ENCODE measurements around the gene MGST3. TPM values are rescaled to one million over a fixed set of nuclear protein-coding genes. Genes with fewer than 3 reads are reported as not detected.

The MGST3 gene
- total and polyA plus RNA-seq, 4 donors: 199 to 277 (median 217) TPM

GRCh38 chr1:165619647-165620151 lies 11.3 kb upstream of the MGST3 start:
- no peaks in the 10 kb centered on the region for H3K4me1 ChIP-seq (ENCODE audit: control insufficient read depth in 1 of 2, insufficient read depth in 2 of 2, low read length in 2 of 2)
- no peaks in the 10 kb centered on the region for H3K36me3 ChIP-seq (ENCODE audit: control insufficient read depth in 1 of 2, insufficient read depth in 2 of 2, low read length in 1 of 2)
- H3K4me3 ChIP-seq (ENCODE audit: low read length in 2 of 2): no peak overlapping the region
- no peak for ATAC-seq (ENCODE audit: low FRiP score)
- no peaks in the 10 kb centered on the region for H3K27me3 ChIP-seq (ENCODE audit: control insufficient read depth in 1 of 2, insufficient read depth in 2 of 2, low read length in 1 of 2)
- H3K9me3 ChIP-seq (ENCODE audit: control insufficient read depth, low read length): no peaks in the 10 kb centered on the region
- intact Hi-C loops (cut with DNase I): no loop called here
- H3K27ac ChIP-seq (ENCODE audit: low read depth in 1 of 2, low read length in 2 of 2): no peak overlapping the region
- 53 to 66% methylated on average over 1 of the region's 1 CpG for WGBS, 2 donors
- no peak for DNase-seq

GRCh38 chr1:165623624-165624023 lies 7.4 kb upstream of the MGST3 start:
- no peak for ATAC-seq (ENCODE audit: low FRiP score)
- H3K27me3 ChIP-seq (ENCODE audit: control insufficient read depth in 1 of 2, insufficient read depth in 2 of 2, low read length in 1 of 2): no peaks in the 10 kb centered on the region
- H3K9me3 ChIP-seq (ENCODE audit: control insufficient read depth, low read length): no peaks in the 10 kb centered on the region
- DNase-seq: no peak
- H3K4me1 ChIP-seq (ENCODE audit: control insufficient read depth in 1 of 2, insufficient read depth in 2 of 2, low read length in 2 of 2): no peaks in the 10 kb centered on the region
- H3K36me3 ChIP-seq (ENCODE audit: control insufficient read depth in 1 of 2, insufficient read depth in 2 of 2, low read length in 1 of 2): peaks cover 0 to 3% of the 10 kb centered on the region in 2 donors
- H3K4me3 ChIP-seq (ENCODE audit: low read length in 2 of 2): no peak overlapping the region
- intact Hi-C loops (cut with DNase I): no loop called here
- H3K27ac ChIP-seq (ENCODE audit: low read depth in 1 of 2, low read length in 2 of 2): no peak overlapping the region

- H3K4me1 ChIP-seq (ENCODE audit: control insufficient read depth in 1 of 2, insufficient read depth in 2 of 2, low read length in 2 of 2): no peaks in the 10 kb centered on the region
- H3K27ac ChIP-seq (ENCODE audit: low read depth in 1 of 2, low read length in 2 of 2): no peak overlapping the region
- intact Hi-C loops (cut with DNase I): no loop called here
- no peak for DNase-seq
- H3K27me3 ChIP-seq (ENCODE audit: control insufficient read depth in 1 of 2, insufficient read depth in 2 of 2, low read length in 1 of 2): no peaks in the 10 kb centered on the region
- no peak for ATAC-seq (ENCODE audit: low FRiP score)
- H3K4me3 ChIP-seq (ENCODE audit: low read length in 2 of 2): no peak overlapping the region
- H3K36me3 ChIP-seq (ENCODE audit: control insufficient read depth in 1 of 2, insufficient read depth in 2 of 2, low read length in 1 of 2): peaks cover 0 to 3% of the 10 kb centered on the region in 2 donors
- 76 to 84% methylated on average over 4 of the region's 4 CpGs for WGBS, 2 donors
- H3K9me3 ChIP-seq (ENCODE audit: control insufficient read depth, low read length): no peaks in the 10 kb centered on the region
These were observed 6.6 kb upstream of the MGST3 start for GRCh38 chr1:165624441-165624840.

DNA sequence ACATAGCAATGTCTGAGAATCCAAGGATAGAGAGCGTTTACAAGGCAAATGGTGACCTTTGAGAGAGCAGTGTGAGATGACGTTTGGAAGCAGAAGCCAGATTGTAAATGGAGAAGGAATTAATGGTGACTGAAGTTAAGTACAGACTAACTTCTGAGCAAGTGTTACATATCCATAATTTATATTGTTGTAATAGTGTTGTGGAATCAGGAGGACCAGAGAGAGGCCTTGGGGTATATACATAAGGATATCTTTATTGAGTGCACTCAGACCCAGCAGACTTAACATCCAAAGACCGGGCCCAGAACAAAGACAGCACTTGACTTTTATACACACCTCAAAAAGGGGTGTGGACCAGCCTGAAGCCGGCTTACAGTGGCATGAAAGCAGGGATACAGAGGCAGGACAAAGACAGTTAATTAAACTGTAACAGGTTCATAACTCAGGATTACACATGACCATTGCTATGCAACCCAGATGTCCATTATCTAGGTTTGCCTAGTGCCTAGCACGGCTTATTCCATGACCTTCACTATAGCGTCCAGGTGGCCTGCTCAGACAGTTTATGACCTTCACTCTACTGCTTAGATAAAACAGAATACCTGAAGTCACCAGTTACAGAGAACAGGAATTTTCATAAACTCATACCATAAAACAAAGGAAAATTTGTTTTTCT lies 2.7 kb upstream of the MGST3 start:
- no peak overlapping the region for H3K4me3 ChIP-seq (ENCODE audit: low read length in 2 of 2)
- no peaks in the 10 kb centered on the region for H3K4me1 ChIP-seq (ENCODE audit: control insufficient read depth in 1 of 2, insufficient read depth in 2 of 2, low read length in 2 of 2)
- WGBS, 2 donors: 80 to 87% methylated on average over 6 of the region's 6 CpGs
- H3K27ac ChIP-seq (ENCODE audit: low read depth in 1 of 2, low read length in 2 of 2): no peak overlapping the region
- intact Hi-C loops (cut with DNase I): no loop called here
- H3K36me3 ChIP-seq (ENCODE audit: control insufficient read depth in 1 of 2, insufficient read depth in 2 of 2, low read length in 1 of 2): peaks cover 0 to 3% of the 10 kb centered on the region in 2 donors
- no peaks in the 10 kb centered on the region for H3K9me3 ChIP-seq (ENCODE audit: control insufficient read depth, low read length)
- no peaks in the 10 kb centered on the region for H3K27me3 ChIP-seq (ENCODE audit: control insufficient read depth in 1 of 2, insufficient read depth in 2 of 2, low read length in 1 of 2)
- DNase-seq (no peak), ATAC-seq (ENCODE audit: low FRiP score) (no peak)

DNA sequence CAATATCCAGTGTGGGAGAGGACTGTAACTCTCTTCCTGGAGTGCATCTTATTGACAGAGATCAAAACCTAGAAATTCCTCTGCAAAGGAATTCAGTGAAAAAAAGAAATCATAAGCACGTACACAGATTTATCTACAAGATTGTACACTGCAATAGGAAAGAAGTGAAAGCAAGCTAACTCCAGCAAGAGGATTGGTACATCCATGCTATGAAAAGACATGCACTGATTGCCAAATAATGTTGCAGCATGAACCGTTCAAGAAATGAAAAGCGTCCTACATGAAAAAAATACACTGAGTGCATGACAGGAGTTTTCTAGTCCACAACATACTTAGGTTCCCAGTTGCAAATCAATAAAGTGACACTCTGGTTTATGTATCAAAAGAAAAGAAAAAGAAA lies 1.9 kb upstream of the MGST3 start:
- intact Hi-C loops (cut with DNase I): no loop called here
- WGBS, 2 donors: 58 to 62% methylated on average over 3 of the region's 3 CpGs
- no peak for ATAC-seq (ENCODE audit: low FRiP score)

GRCh38 chr1:165629848-165630628 lies 996 bp upstream of the MGST3 start:
- ATAC-seq (ENCODE audit: low FRiP score): no peak
- intact Hi-C loops (cut with DNase I): loop anchor here in 1 of 2 donors (2.0 to 10.0 kb wide), 5 partner anchors 33 to 269 kb away; partner anchors contain the start of genes ALDH9A1, TMCO1 and UCK2
- no peaks in the 10 kb centered on the region for H3K27me3 ChIP-seq (ENCODE audit: control insufficient read depth in 1 of 2, insufficient read depth in 2 of 2, low read length in 1 of 2)
- no peaks in the 10 kb centered on the region for H3K9me3 ChIP-seq (ENCODE audit: control insufficient read depth, low read length)
- WGBS, 2 donors: 5 to 6% methylated on average over 25 to 26 of the region's 26 CpGs
- no peaks in the 10 kb centered on the region for H3K4me1 ChIP-seq (ENCODE audit: control insufficient read depth in 1 of 2, insufficient read depth in 2 of 2, low read length in 2 of 2)
- peaks cover 0 to 3% of the 10 kb centered on the region in 2 donors for H3K36me3 ChIP-seq (ENCODE audit: control insufficient read depth in 1 of 2, insufficient read depth in 2 of 2, low read length in 1 of 2)
- H3K27ac ChIP-seq (ENCODE audit: low read depth in 1 of 2, low read length in 2 of 2): peak overlapping the region in 1 of 2 donors; percentile 18
- H3K4me3 ChIP-seq (ENCODE audit: low read length in 2 of 2): peak overlapping the region; percentile 3 to 34
- no peak for DNase-seq

More for the DNA sequence above, 1.9 kb upstream of the MGST3 start:
- Histone ChIP-seq H3K27me3 (ENCODE audit: control insufficient read depth in 1 of 2, insufficient read depth in 2 of 2, low read length in 1 of 2) (no peaks in the 10 kb centered on the region), H3K27ac (ENCODE audit: low read depth in 1 of 2, low read length in 2 of 2) (no peak overlapping the region), H3K4me3 (ENCODE audit: low read length in 2 of 2) (no peak overlapping the region), H3K4me1 (ENCODE audit: control insufficient read depth in 1 of 2, insufficient read depth in 2 of 2, low read length in 2 of 2) (no peaks in the 10 kb centered on the region), H3K36me3 (ENCODE audit: control insufficient read depth in 1 of 2, insufficient read depth in 2 of 2, low read length in 1 of 2) (peaks cover 0 to 3% of the 10 kb centered on the region in 2 donors), H3K9me3 (ENCODE audit: control insufficient read depth, low read length) (no peaks in the 10 kb centered on the region)
- no peak for DNase-seq

DNA sequence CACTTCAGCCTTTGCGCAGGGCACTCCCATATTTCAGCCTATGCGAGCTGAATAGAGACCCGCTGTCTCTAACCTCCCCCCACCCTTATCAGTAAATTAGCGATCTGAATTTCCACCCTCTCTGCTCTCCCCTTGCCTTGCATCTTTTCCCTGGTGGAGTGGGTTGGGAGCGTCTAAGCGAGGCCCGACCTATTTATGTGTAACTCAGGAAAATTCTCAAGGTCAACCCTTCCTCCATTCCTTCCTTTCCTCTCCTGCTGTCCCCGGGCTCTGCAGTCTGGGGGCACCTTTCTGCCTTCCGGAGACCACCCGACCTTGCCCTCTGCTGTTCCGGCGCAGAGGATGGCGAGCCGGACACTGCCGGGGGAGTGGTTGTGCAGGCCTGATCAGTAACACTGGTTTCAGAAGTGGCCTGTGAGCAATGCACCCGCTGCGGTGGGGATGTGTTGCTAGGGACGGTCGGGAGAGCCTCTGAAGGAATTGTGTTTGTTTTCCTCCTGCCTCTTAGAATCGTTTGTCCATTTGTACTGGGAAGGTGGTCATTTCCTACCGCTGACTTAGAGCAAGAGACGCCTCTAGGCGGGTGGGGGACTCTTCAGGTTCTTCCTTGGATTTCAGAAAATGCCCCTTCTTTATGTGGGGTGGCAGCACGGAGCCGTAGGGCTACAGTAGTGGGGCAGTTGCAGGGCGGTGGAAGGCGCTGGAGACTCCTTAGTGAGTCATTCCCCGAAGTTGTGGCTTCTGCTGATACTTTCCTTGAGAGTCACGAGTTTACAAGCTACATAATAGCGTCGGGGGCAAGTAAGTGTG lies 513 bp downstream of the MGST3 start:
- Histone ChIP-seq H3K4me1 (ENCODE audit: control insufficient read depth in 1 of 2, insufficient read depth in 2 of 2, low read length in 2 of 2) (no peaks in the 10 kb centered on the region), H3K27ac (ENCODE audit: low read depth in 1 of 2, low read length in 2 of 2) (peak overlapping the region; percentile 33 to 92), H3K36me3 (ENCODE audit: control insufficient read depth in 1 of 2, insufficient read depth in 2 of 2, low read length in 1 of 2) (peaks cover 0 to 2% of the 10 kb centered on the region in 2 donors), H3K4me3 (ENCODE audit: low read length in 2 of 2) (peak overlapping the region; percentile 84 to 93), H3K9me3 (ENCODE audit: control insufficient read depth, low read length) (no peaks in the 10 kb centered on the region), H3K27me3 (ENCODE audit: control insufficient read depth in 1 of 2, insufficient read depth in 2 of 2, low read length in 1 of 2) (no peaks in the 10 kb centered on the region)
- DNase-seq (peak; percentile 72 to 87), ATAC-seq (ENCODE audit: low FRiP score) (peak; percentile 78)
- intact Hi-C loops (cut with DNase I): loop anchor here in 1 of 2 donors (2.0 to 10.0 kb wide), 5 partner anchors 34 to 267 kb away; partner anchors contain the start of genes ALDH9A1, TMCO1 and UCK2
- 0% methylated on average over 31 of the region's 31 CpGs for WGBS, 2 donors

DNA sequence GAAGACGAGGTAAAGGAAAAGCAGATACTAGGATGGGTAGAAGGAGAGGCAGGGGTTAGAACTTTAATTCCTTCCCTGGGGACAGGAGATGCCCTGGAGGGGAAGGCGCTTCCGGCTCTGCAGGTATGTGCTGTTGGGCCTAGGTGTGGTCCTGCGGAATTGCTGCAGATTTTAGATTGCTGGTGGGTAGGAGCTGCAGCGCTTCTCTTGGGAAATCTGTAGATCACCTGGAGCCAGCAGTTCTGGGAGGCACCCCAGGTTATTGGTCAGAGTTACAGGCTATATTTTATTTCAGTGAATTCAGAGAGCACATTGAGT lies 1.1 kb downstream of the MGST3 start:
- ATAC-seq (ENCODE audit: low FRiP score) (no peak), DNase-seq (no peak)
- H3K4me1 ChIP-seq (ENCODE audit: control insufficient read depth in 1 of 2, insufficient read depth in 2 of 2, low read length in 2 of 2): no peaks in the 10 kb centered on the region
- H3K36me3 ChIP-seq (ENCODE audit: control insufficient read depth in 1 of 2, insufficient read depth in 2 of 2, low read length in 1 of 2): no peaks in the 10 kb centered on the region
- H3K27ac ChIP-seq (ENCODE audit: low read depth in 1 of 2, low read length in 2 of 2): peak overlapping the region; percentile 33 to 92
- intact Hi-C loops (cut with DNase I): loop anchor here in 1 of 2 donors (5.0 to 10.0 kb wide), 3 partner anchors 35 to 195 kb away; partner anchors contain the start of genes TMCO1 and UCK2
- H3K4me3 ChIP-seq (ENCODE audit: low read length in 2 of 2): peak overlapping the region; percentile 84 to 93
- H3K9me3 ChIP-seq (ENCODE audit: control insufficient read depth, low read length): no peaks in the 10 kb centered on the region
- no peaks in the 10 kb centered on the region for H3K27me3 ChIP-seq (ENCODE audit: control insufficient read depth in 1 of 2, insufficient read depth in 2 of 2, low read length in 1 of 2)
- WGBS, 2 donors: 1 to 2% methylated on average over 5 of the region's 5 CpGs

Measured in aorta (tissue), 5 donors.